PC-9 (cell line): Measurements from ENCODE around the gene PGS1.

Experiments
- CTCF ChIP-seq: fragments of 200-600 bp; sonication (generic); conservative IDR thresholded peaks from 2 replicates; pipeline ENCODE4 v1.6.1; 2017; ENCODE audit warnings: mixed run types, antibody characterized with exemption, mild to moderate bottlenecking, moderate library complexity
- EZH2 ChIP-seq: fragments of 200-600 bp; sonication (generic); IDR thresholded peaks from 2 replicates; pipeline ENCODE4 v1.8.0; 2017; ENCODE audit warnings: antibody characterized with exemption, low read depth

GRCh38 chr17:78458736-78459335 lies 80.4 kb downstream of the PGS1 start:
- TF ChIP-seq CTCF: no peak
- TF ChIP-seq EZH2: no peak
